K562 (cell line): ENCODE results near the gene ABCF3. TPM values are rescaled to one million over a fixed set of nuclear protein-coding genes. Genes with fewer than 3 reads are reported as not detected.
A peak's percentile ranks its signal among the peaks of the same experiment; 100 is the strongest.

Experiments
- ARID2 ChIP-seq: fragments of 450-650 bp; IDR thresholded peaks from 2 replicates; pipeline ENCODE4 v1.6.1; 2017; ENCODE audit warnings: antibody characterized with exemption, mild to moderate bottlenecking
- CREB1 ChIP-seq, 2 experiments: sonication (generic) in 1 of 2; formaldehyde crosslinking in 1 of 2; IDR thresholded peaks; 2 replicates each; pipeline versions ENCODE4 v1.6.1 to v1.8.0; 2012 to 2022; ENCODE audit warnings: inconsistent platforms in 1 of 2, mild to moderate bottlenecking in 1 of 2, missing genetic modification reagents in 1 of 2, moderate library complexity in 1 of 2
- DDX20 ChIP-seq: fragments of 450-650 bp; IDR thresholded peaks from 2 replicates; pipeline ENCODE4 v1.6.1; 2016; ENCODE audit warnings: missing genetic modification characterization, low read depth, mild to moderate bottlenecking, missing compliant biosample characterization, moderate library complexity
- E2F1 ChIP-seq: sonication (generic); formaldehyde crosslinking; IDR thresholded peaks from 2 replicates; pipeline ENCODE4 v1.8.1; 2023; ENCODE audit warnings: mild to moderate bottlenecking, missing genetic modification reagents, moderate library complexity
- ELF2 ChIP-seq: fragments of 250-450 bp; sonication (Bioruptor Pico); IDR thresholded peaks from 2 replicates; pipeline ENCODE4 v1.5.0; 2021; ENCODE audit warnings: mild to moderate bottlenecking
- FOXO4 ChIP-seq: fragments of 450-650 bp; formaldehyde crosslinking; IDR thresholded peaks from 2 replicates; pipeline ENCODE4 v1.4.0; 2020; ENCODE audit warnings: mild to moderate bottlenecking, moderate library complexity
- FUS ChIP-seq: fragments of 200-400 bp; formaldehyde crosslinking; optimal IDR thresholded peaks from 2 replicates; pipeline ENCODE3; 2017; ENCODE audit warnings: low read depth, low read length
- GTF2A2 ChIP-seq: IDR thresholded peaks from 2 replicates; pipeline ENCODE4 v1.6.1; 2016; ENCODE audit warnings: mild to moderate bottlenecking, missing genetic modification characterization, missing compliant biosample characterization
- HDAC8 ChIP-seq: fragments of 450-650 bp; IDR thresholded peaks from 2 replicates; pipeline ENCODE4 v1.6.1; 2016; ENCODE audit warnings: mild to moderate bottlenecking, missing genetic modification characterization, moderate library complexity, missing compliant biosample characterization
- MTA3 ChIP-seq: fragments of 450-650 bp; formaldehyde crosslinking; IDR thresholded peaks from 2 replicates; pipeline ENCODE4 v1.6.1; 2017; ENCODE audit warnings: mild to moderate bottlenecking, borderline replicate concordance
- MYC ChIP-seq, 2 experiments: fragments of 250-450 bp in 1 of 2; sonication (Bioruptor Pico) in 1 of 2; IDR thresholded peaks; 2 replicates each; pipeline versions ENCODE4 v1.5.1 to v1.6.1; 2012 to 2021; ENCODE audit warnings: low read depth in 2 of 2, borderline replicate concordance in 1 of 2, improper control_type of control experiment in 1 of 2, low read length in 1 of 2, mild to moderate bottlenecking in 1 of 2, moderate library complexity in 1 of 2
- NFATC3 ChIP-seq: fragments of 450-650 bp; IDR thresholded peaks from 2 replicates; pipeline ENCODE4 v1.6.1; 2017; ENCODE audit warnings: mild to moderate bottlenecking
- SRF ChIP-seq, 2 experiments: fragments of 250-450, 450-650 bp in 1 of 2; sonication (Bioruptor Pico) in 1 of 2; sonication (generic) in 1 of 2; formaldehyde crosslinking; IDR thresholded peaks; 2 replicates each; pipeline versions ENCODE4 v1.5.0 to v1.5.1; 2020 to 2022; ENCODE audit warnings: mild to moderate bottlenecking in 1 of 2, missing genetic modification reagents in 1 of 2
- TCF7L2 ChIP-seq: fragments of 150-350 bp; IDR thresholded peaks from 2 replicates; pipeline ENCODE4 v1.6.1; 2016; ENCODE audit warnings: low read depth, mild to moderate bottlenecking, low read length, moderate library complexity
- YY1 ChIP-seq, 3 experiments: IDR thresholded peaks; 2 replicates each; pipeline ENCODE4 v1.6.1; 2011; ENCODE audit warnings: low read length in 2 of 3, mild to moderate bottlenecking in 2 of 3, moderate library complexity in 2 of 3, borderline replicate concordance in 1 of 3, control low read depth in 1 of 3, low read depth in 1 of 3; ENCODE audit not compliant: insufficient read depth in 3 of 3, insufficient replicate concordance in 2 of 3, control insufficient read depth in 1 of 3, insufficient read length in 1 of 3; ENCODE audit errors: extremely low read depth in 1 of 3
- ZBTB17 ChIP-seq: fragments of 450-650 bp; formaldehyde crosslinking; IDR thresholded peaks from 2 replicates; pipeline ENCODE4 v1.4.0; 2020; ENCODE audit warnings: mild to moderate bottlenecking
- ZNF561 ChIP-seq: fragments of 450-650 bp; formaldehyde crosslinking; conservative IDR thresholded peaks from 2 replicates; pipeline ENCODE4 v1.4.0; 2020; ENCODE audit warnings: mild to moderate bottlenecking, moderate library complexity
- polyA plus RNA-seq, 8 experiments: library from polyadenylated mRNA; depleted of rRNA in 4 of 8; stranded (reverse) in 5 of 8; unstranded in 3 of 8; fragments of >200 nt; fragmentation: Nextera tagmentation in 2 of 8; fragmentation: Illumina TruSeq in 1 of 8; extraction: Ambion mirVana in 2 of 8; extraction: Trizol in 1 of 8; gene quantifications; 2 replicates each; pipeline versions ENCODE4 v1.2.1 to v1.2.3, GENCODE V29; 2011 to 2014; ENCODE audit warnings: inconsistent platforms in 1 of 8, missing spikeins in 1 of 8
- total RNA-seq, 7 experiments: library from RNA; depleted of rRNA in 6 of 7; stranded (reverse); fragments of >200 nt in 6 of 7; fragmentation: Illumina TruSeq in 2 of 7; extraction: Trizol in 2 of 7; gene quantifications; 2 replicates each; pipeline versions ENCODE4 v1.2.1 to v1.2.3, GENCODE V29; 2011 to 2021; ENCODE audit warnings: low replicate concordance in 1 of 7
- TF ChIP-seq, protein P1 (sequence below): fragments of 450-650 bp; formaldehyde crosslinking; IDR thresholded peaks from 2 replicates; pipeline ENCODE4 v1.4.0; 2022; ENCODE audit warnings: missing genetic modification characterization
- TF ChIP-seq, protein P2 (sequence below): fragments of 250-450 bp; sonication (Bioruptor Pico); IDR thresholded peaks from 2 replicates; pipeline ENCODE4 v1.8.0; 2021; ENCODE audit warnings: moderate library complexity, mild to moderate bottlenecking, inconsistent platforms

The ABCF3 gene
- total and polyA plus RNA-seq, 9 of the 15 experiments (the other 6 are each of a cell fraction or from before 2014, with no cell fraction given) = 6.7 to 77.9 (median 45.1) TPM

- TF ChIP-seq CREB1 (IDR thresholded peaks at IDR 0.05) = no peak
- TF ChIP-seq CREB1 (CRISPR knock-in tag; IDR thresholded peaks at IDR 0.05) = no peak
- TF ChIP-seq, protein P1, sequence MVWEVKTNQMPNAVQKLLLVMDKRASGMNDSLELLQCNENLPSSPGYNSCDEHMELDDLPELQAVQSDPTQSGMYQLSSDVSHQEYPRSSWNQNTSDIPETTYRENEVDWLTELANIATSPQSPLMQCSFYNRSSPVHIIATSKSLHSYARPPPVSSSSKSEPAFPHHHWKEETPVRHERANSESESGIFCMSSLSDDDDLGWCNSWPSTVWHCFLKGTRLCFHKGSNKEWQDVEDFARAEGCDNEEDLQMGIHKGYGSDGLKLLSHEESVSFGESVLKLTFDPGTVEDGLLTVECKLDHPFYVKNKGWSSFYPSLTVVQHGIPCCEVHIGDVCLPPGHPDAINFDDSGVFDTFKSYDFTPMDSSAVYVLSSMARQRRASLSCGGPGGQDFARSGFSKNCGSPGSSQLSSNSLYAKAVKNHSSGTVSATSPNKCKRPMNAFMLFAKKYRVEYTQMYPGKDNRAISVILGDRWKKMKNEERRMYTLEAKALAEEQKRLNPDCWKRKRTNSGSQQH = no peak
- no peak for TF ChIP-seq FUS
- TF ChIP-seq, protein P2, sequence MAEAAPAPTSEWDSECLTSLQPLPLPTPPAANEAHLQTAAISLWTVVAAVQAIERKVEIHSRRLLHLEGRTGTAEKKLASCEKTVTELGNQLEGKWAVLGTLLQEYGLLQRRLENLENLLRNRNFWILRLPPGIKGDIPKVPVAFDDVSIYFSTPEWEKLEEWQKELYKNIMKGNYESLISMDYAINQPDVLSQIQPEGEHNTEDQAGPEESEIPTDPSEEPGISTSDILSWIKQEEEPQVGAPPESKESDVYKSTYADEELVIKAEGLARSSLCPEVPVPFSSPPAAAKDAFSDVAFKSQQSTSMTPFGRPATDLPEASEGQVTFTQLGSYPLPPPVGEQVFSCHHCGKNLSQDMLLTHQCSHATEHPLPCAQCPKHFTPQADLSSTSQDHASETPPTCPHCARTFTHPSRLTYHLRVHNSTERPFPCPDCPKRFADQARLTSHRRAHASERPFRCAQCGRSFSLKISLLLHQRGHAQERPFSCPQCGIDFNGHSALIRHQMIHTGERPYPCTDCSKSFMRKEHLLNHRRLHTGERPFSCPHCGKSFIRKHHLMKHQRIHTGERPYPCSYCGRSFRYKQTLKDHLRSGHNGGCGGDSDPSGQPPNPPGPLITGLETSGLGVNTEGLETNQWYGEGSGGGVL = no peak
- TF ChIP-seq TCF7L2 = no peak
- no peak for TF ChIP-seq FOXO4
- TF ChIP-seq HDAC8 (tag) = no peak
- TF ChIP-seq MTA3 = no peak
- TF ChIP-seq ELF2 (CRISPR knock-in tag) = no peak
- no peak for TF ChIP-seq ZNF561
- TF ChIP-seq YY1 (IDR thresholded peaks at IDR 0.05; ENCODE audit: borderline replicate concordance in 1 of 3, control insufficient read depth in 1 of 3, extremely low read depth in 1 of 3, insufficient read depth in 3 of 3, insufficient read length in 1 of 3, insufficient replicate concordance in 2 of 3, low read depth in 1 of 3, low read length in 2 of 3) = peak in 1 of 3 experiments; percentile 5
- TF ChIP-seq ARID2 = no peak
- TF ChIP-seq MYC (IDR thresholded peaks at IDR 0.05; ENCODE audit: low read depth, low read length) = no peak
- TF ChIP-seq MYC (CRISPR knock-in tag; IDR thresholded peaks at IDR 0.05; ENCODE audit: borderline replicate concordance, low read depth) = 0 out of 2 replicates have a peak, but pooled peaks have one; percentile 12
- TF ChIP-seq NFATC3 = no peak
- no peak for TF ChIP-seq ZBTB17
- no peak for TF ChIP-seq DDX20 (tag)
- no peak for TF ChIP-seq SRF (CRISPR knock-in tag; IDR thresholded peaks at IDR 0.05)
- TF ChIP-seq GTF2A2 = no peak
- TF ChIP-seq E2F1 (CRISPR knock-in tag) = peak; percentile 52; the same call in 1 of the 2 replicates
Observed at GRCh38 chr3:184155644-184156521, 30.1 kb upstream of the ABCF3 start (continued).
